SJSA1 (cell line): ENCODE results near the gene P3H2. TPM values are rescaled to one million over a fixed set of nuclear protein-coding genes. Genes with fewer than 3 reads are reported as not detected.

Experiments used
- DNase-seq, 2 experiments: peaks; one replicate each; pipeline ENCODE4 v3.0.0-alpha.2; 2015 to 2020; ENCODE audit warnings: low spot score in 2 of 2, low read depth in 1 of 2
- H3K27ac ChIP-seq: fragments of 250-450 bp; sonication (Bioruptor Pico); 2 replicates; pipeline ENCODE4 v1.5.1; 2020; ENCODE audit warnings: mild to moderate bottlenecking, moderate library complexity
- H3K27me3 ChIP-seq: fragments of 250-450 bp; sonication (Bioruptor Pico); replicated peaks from 2 replicates; pipeline ENCODE4 v1.5.1; 2020; ENCODE audit warnings: mild to moderate bottlenecking, moderate library complexity
- H3K36me3 ChIP-seq: fragments of 250-450 bp; sonication (Bioruptor Pico); 2 replicates; pipeline ENCODE4 v1.5.1; 2020; ENCODE audit warnings: mild to moderate bottlenecking
- H3K4me1 ChIP-seq: fragments of 250-450 bp; sonication (Bioruptor Pico); replicated peaks from 2 replicates; pipeline ENCODE4 v1.6.1; 2021; ENCODE audit warnings: mild to moderate bottlenecking
- H3K4me3 ChIP-seq: fragments of 250-450 bp; sonication (Bioruptor Pico); 2 replicates; pipeline ENCODE4 v1.5.1; 2020; ENCODE audit warnings: mild to moderate bottlenecking
- H3K9me3 ChIP-seq: fragments of 250-450 bp; sonication (Bioruptor Pico); replicated peaks from 2 replicates; pipeline ENCODE4 v1.5.1; 2020; ENCODE audit warnings: mild to moderate bottlenecking
- total RNA-seq: library from RNA; depleted of rRNA; stranded (reverse); fragments of >200 nt; shearing (Covaris generic); gene quantifications from 2 replicates; pipeline ENCODE4 v1.2.3, GENCODE V29; 2014

Gene P3H2
- total RNA-seq, 1 experiment from 2014 or later = 166 TPM

DNA sequence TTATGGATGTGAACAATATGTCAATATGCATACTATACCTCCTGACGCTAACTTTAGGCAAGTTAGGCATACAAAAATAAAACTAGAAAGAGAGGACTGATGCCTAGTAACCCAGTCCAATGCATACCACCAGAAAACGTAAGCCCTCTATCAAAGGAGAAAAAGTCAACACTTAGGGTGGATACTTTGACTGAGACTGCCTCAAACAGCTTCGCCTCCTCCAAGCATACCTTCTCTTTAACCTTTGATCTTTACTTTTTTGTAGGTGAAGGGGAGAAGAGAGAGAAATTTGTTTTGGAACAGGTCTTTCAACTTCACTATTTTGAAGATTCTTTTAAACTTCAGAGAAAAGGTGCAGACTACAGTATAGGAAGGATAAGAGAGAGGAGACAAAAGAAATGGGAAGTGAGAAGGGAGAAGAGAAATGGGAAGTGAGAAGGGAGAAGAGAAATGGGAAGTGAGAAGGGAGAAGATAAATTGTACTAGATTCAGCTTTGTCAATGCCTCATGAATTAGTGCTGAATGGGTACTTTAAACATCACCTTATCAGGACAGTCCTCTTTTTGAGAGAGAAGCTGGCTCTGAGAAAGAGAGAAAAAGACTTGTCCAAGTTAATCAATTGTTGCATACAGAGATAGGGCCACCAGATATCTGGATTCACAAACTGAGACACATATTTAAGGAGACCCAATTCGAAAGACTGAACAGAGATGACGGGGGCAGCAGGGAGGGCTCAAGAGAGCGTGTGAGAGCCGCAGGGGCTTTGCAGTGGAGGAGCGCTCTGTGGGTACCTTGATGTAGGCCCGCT lies 1.0 kb downstream of the P3H2 start:
- Histone ChIP-seq H3K36me3 (peaks cover 17% of the 10 kb centered on the region), H3K27ac (peak overlapping the region; percentile 70), H3K27me3 (no peaks in the 10 kb centered on the region), H3K4me1 (peaks cover 62% of the 10 kb centered on the region), H3K4me3 (peak overlapping the region; percentile 94), H3K9me3 (no peaks in the 10 kb centered on the region)
- DNase-seq = peak in 1 of 2 experiments; percentile 50

DNA sequence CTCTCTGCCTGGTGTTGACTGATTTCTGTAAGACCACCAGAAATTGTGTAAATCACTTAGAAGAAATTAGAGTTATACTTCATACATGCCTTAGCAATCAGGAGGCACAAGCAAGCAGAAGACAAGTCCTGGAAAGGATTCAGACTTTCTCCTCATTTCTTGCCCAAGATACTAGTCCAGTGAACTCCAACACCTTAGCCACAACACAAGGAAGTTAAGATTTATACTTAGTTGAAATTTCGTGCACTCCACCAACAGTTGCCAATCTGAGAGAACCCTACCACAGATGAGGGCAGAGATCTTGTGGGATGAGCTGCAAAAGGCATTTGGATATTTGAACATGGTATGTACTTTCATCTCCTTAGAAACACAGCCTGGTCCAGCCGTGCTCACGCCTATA lies 2.3 kb downstream of the P3H2 start:
- peak in 1 of 2 experiments; percentile 38 for DNase-seq
- H3K36me3 ChIP-seq = peaks cover 20% of the 10 kb centered on the region
- peaks cover 62% of the 10 kb centered on the region for H3K4me1 ChIP-seq
- H3K27ac ChIP-seq = peak overlapping the region; percentile 81
- H3K4me3 ChIP-seq = peak overlapping the region; percentile 94
- no peaks in the 10 kb centered on the region for H3K27me3 ChIP-seq
- no peaks in the 10 kb centered on the region for H3K9me3 ChIP-seq

DNA sequence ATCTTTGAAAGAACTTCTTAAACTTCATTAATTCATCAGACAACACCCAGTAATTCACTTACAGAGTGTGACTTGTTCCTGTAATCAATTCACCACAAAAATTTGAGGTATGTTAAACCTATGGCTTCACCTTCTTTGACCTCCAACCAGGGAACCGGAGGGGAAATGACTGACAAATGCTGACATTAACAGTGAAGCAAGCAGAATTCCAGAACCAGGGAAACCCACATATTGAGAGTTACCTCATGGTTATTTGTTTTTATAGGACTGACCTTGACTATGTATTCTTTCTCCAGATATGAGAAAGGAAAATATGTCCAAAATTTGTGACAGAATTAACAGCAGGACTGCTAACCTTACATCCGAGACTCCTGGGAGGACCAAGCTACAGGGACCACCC lies 2.7 kb downstream of the P3H2 start:
- H3K27ac ChIP-seq = peak overlapping the region; percentile 81
- no peaks in the 10 kb centered on the region for H3K27me3 ChIP-seq
- peak overlapping the region; percentile 94 for H3K4me3 ChIP-seq
- peaks cover 62% of the 10 kb centered on the region for H3K4me1 ChIP-seq
- no peaks in the 10 kb centered on the region for H3K9me3 ChIP-seq
- peaks cover 20% of the 10 kb centered on the region for H3K36me3 ChIP-seq
- peak; percentile 44 to 82 for DNase-seq

DNA sequence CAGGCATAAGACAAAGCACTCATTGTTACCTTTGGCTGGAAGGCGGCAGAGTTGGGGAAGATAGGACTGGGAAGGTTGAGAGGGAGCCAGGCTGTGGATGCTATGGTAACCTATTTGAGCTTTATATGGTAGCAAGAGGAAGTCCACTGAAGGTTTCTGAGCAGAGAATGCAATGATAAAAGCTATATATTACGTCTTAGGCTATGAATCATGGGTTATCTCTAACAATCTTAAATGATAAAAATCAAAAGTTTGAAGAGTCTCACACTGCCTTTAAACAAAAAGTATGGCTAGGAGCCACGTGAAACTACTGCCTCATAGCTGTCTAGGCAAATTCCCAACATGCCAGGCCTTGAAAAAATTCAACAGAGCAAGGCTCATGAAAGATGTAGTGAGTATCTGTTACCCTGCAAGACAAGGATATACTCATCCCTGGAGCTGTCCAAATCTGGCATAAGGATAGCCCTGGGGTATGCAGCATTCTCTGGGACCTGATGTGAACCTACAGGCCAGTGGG lies 4.1 kb downstream of the P3H2 start:
- DNase-seq = no peak
- peaks cover 50% of the 10 kb centered on the region for H3K4me1 ChIP-seq

DNA sequence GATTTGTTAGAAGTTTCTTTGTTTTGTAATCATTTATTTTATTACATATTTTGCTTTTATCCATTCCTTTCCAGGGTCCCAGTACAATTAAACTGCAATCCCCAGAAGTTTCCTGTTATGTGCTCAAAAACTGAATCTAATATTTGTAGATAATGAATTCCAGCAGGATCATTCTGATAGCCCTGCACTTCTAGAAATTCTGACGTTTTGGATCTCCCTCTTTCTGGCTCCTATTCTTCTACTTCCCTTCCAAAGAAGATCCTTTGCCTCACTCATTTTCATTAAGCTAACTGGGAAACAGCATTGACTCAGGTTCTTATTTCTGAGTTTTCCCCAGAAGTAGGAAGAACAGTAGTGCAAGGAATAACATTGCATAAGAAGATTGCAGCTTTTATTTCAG lies 9.9 kb downstream of the P3H2 start:
- H3K27me3 ChIP-seq = no peaks in the 10 kb centered on the region
- peaks cover 7% of the 10 kb centered on the region for H3K36me3 ChIP-seq

More for the DNA sequence above, 4.1 kb downstream of the P3H2 start:
- Histone ChIP-seq H3K9me3 (no peaks in the 10 kb centered on the region), H3K27me3 (no peaks in the 10 kb centered on the region), H3K36me3 (peaks cover 20% of the 10 kb centered on the region), H3K4me3 (no peak overlapping the region), H3K27ac (no peak overlapping the region; the same call in 1 of the 2 replicates)

DNA sequence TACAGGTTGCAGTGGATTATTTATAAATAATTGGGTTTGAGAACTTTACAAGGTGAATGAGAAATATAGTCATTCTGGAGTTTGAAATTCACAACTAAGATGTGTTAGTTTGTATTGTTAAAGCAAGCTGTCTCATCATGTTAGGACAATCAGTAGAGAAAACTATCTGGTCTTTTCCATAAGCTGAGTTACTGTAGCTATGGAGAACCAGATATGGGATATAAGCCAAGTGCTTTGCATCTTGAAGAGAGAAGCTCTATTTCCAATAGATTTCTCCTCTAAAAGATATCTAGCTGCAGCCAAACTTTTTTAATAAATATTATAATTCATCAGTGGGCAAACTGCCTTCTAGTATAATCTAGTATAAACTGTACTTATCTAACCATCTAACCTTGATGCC lies 11.3 kb downstream of the P3H2 start:
- DNase-seq = no peak
- Histone ChIP-seq H3K27me3 (no peaks in the 10 kb centered on the region), H3K27ac (peak overlapping the region; percentile 35), H3K4me3 (no peak overlapping the region), H3K36me3 (peaks cover 2% of the 10 kb centered on the region), H3K4me1 (peaks cover 14% of the 10 kb centered on the region), H3K9me3 (no peaks in the 10 kb centered on the region)

More for the DNA sequence above, 9.9 kb downstream of the P3H2 start:
- Histone ChIP-seq H3K4me3 (no peak overlapping the region), H3K27ac (no peak overlapping the region), H3K9me3 (no peaks in the 10 kb centered on the region), H3K4me1 (peaks cover 21% of the 10 kb centered on the region)
- no peak for DNase-seq

DNA sequence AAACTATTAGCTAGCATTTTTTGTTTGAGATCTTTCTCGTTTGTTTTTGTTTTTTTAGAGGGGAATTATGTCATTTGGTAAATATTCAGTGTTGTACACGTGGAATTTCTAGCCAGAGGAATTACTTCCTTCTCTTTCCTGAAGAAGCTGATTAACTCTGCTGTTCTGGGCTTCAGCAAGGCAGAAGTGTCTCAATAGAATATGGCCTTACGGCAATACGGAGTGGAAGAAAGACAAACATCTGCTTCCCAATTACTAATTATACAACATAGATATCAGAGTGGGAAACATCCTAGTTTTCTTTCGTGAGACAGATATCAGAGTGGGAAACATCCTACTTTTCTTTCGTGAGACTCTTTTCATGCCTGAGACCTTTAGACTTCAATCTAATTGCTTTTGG lies 11.9 kb downstream of the P3H2 start:
- H3K27ac ChIP-seq = peak overlapping the region; percentile 35

DNA sequence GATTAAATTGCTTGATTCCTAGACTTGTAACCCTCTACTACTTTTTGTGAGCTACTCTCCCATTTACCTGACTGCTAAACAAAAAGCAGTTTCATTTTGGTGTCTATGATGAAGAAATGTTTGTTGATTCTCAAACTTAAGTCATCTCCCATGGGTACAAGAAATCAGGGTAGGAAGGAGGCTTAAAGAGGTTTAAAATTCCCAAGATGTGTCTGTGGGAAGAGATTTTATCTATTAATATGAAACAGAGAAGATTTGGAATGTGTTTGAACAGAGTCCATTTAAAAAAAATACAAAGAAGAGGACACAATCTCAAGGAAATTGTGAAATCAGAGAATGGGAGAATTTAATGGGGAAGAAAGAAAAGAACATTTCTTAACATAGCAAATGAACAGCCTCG lies 14.8 kb downstream of the P3H2 start:
- H3K27me3 ChIP-seq = no peaks in the 10 kb centered on the region
- DNase-seq = no peak
- H3K9me3 ChIP-seq = no peaks in the 10 kb centered on the region
- H3K27ac ChIP-seq = no peak overlapping the region
- no peaks in the 10 kb centered on the region for H3K36me3 ChIP-seq
- H3K4me3 ChIP-seq = no peak overlapping the region
- H3K4me1 ChIP-seq = peaks cover 39% of the 10 kb centered on the region

More for the DNA sequence above, 11.9 kb downstream of the P3H2 start:
- no peaks in the 10 kb centered on the region for H3K9me3 ChIP-seq
- H3K4me1 ChIP-seq = peaks cover 14% of the 10 kb centered on the region
- H3K4me3 ChIP-seq = no peak overlapping the region
- no peaks in the 10 kb centered on the region for H3K27me3 ChIP-seq
- no peaks in the 10 kb centered on the region; the same call in 1 of the 2 replicates for H3K36me3 ChIP-seq
- no peak for DNase-seq

DNA sequence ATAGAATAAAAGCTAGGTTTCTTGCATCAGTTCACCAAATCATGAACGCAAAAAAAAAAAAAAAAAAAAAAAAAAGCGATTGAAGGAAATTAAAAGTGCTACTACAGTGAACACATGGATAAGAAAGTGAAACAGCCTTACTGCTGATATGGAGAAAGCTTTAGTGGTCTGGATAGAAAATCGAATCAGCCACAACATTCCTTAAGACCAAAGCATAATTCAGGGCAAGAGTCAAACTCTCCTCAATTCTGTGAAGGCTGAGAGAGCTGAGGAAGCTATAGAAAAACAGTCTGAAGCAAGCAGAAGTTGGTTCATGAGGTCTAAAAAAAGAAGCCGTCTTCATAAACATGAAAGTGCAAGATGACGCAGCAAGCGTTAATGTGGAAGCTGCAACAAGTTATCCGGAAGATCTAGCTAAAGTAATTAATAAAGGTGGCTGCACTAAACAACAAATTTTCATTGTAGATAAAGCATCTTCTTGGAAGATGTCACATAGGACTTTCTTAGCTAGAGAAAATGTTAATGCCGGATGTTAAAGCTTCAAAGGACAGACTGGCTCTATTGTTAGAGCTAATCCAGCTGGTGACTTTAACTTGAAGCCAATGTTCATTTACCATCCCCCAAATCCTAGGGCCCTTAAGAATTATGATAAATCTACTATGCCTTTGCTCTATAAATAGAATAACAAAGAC lies 19.2 kb downstream of the P3H2 start:
- Histone ChIP-seq H3K4me3 (peak overlapping the region; percentile 29), H3K27ac (peak overlapping the region; percentile 90), H3K36me3 (no peaks in the 10 kb centered on the region), H3K9me3 (no peaks in the 10 kb centered on the region), H3K27me3 (no peaks in the 10 kb centered on the region), H3K4me1 (peaks cover 66% of the 10 kb centered on the region)
- peak in 1 of 2 experiments; percentile 76 for DNase-seq

DNA sequence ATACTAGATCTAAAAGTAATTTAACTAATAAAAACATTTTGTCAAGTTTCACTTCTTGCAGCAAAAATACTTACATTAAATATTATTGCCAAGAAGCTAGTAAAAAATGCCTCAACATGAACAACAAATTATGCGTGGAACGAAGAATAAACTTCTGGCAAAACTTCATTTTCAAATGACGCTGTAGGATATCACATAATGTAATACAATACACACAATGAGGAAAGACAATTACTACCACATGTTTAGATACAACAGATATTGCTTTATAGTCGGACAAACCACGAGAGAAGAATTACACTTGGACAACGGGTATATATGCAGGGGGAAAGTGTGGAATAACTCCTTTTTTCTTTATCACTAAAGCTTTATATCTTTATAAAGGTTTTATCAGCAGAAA lies 21.6 kb downstream of the P3H2 start:
- Histone ChIP-seq H3K9me3 (no peaks in the 10 kb centered on the region), H3K27me3 (no peaks in the 10 kb centered on the region), H3K4me1 (peaks cover 79% of the 10 kb centered on the region), H3K4me3 (no peak overlapping the region), H3K27ac (peak overlapping the region; percentile 41), H3K36me3 (peaks cover 4% of the 10 kb centered on the region; the same call in 1 of the 2 replicates)
- no peak for DNase-seq

DNA sequence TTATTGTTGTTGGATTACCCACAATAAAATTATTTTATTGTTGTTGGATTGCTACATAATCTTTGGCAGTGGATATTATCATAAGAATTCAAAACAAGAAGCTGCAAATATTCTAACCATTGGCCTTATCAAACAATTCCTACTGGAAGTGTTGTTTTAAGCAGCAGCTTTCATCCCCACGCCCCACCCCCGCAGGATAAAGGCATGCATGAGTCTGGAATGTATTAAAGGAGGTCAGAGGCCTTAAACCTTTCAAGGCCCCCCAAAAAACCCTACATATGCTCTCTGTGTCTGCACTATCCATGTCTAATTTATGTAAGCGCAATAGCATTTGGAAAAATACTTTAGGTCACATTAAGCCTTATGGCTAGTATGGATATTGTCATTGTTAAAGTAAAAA lies 23.1 kb downstream of the P3H2 start:
- H3K4me1 ChIP-seq = peaks cover 85% of the 10 kb centered on the region
- H3K27me3 ChIP-seq = no peaks in the 10 kb centered on the region
- no peak overlapping the region for H3K4me3 ChIP-seq
- no peak overlapping the region for H3K27ac ChIP-seq
- H3K36me3 ChIP-seq = peaks cover 11% of the 10 kb centered on the region
- H3K9me3 ChIP-seq = no peaks in the 10 kb centered on the region
- peak in 1 of 2 experiments; percentile 46 for DNase-seq

DNA sequence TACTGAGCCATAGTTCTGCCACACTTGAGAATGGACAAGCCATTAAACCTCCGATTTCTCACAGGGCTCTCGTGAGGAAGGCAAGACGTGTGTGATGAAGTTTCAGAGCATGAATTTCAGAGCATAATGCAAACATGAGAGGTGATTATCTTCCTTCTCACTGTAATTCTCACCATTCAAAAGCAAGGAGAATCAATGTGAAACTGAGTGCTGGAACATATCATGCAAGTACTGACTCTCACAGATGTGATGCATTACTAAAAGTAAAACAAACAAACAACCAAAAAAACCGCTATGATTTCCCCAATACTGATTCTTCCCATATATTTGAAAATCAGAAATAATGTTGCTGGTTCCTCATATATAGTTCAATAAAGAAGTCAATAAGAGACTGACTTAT lies 23.7 kb downstream of the P3H2 start:
- no peaks in the 10 kb centered on the region for H3K27me3 ChIP-seq
- no peaks in the 10 kb centered on the region for H3K9me3 ChIP-seq
- peak overlapping the region; percentile 23; the same call in 1 of the 2 replicates for H3K27ac ChIP-seq

DNA sequence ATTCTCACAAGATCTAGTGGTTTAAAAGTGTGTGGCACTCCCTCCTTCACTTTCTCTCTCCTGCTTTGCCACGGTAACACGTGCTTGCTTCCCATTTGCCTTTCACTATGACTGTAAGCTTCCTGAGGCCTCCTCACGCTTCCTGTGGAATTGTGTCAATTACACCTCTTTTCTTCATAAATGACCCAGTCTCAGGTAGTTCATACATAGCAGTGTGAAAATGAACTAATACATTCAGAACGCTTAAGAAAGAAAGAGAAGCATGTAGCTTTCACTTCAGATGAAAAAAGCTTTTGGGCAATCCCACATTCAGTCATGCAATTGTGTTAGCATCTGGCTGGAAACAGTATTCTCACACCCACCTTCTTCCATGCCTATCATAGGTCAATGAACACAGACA lies 24.4 kb downstream of the P3H2 start:
- H3K4me1 ChIP-seq = peaks cover 85% of the 10 kb centered on the region
- no peaks in the 10 kb centered on the region for H3K9me3 ChIP-seq
- DNase-seq = no peak
- no peak overlapping the region for H3K4me3 ChIP-seq
- peak overlapping the region; percentile 23; the same call in 1 of the 2 replicates for H3K27ac ChIP-seq
- no peaks in the 10 kb centered on the region for H3K27me3 ChIP-seq
- H3K36me3 ChIP-seq = peaks cover 15% of the 10 kb centered on the region

More for the DNA sequence above, 23.7 kb downstream of the P3H2 start:
- Histone ChIP-seq H3K4me1 (peaks cover 85% of the 10 kb centered on the region), H3K36me3 (peaks cover 11% of the 10 kb centered on the region), H3K4me3 (no peak overlapping the region)
- DNase-seq = no peak
